Breast epithelium (tissue), 3 donors: ENCODE measurements around the gene KCNE3.
"Not testable (repeated sequence)": the region's sequence is repeated elsewhere in the genome, so short reads cannot be mapped to it uniquely, and the experiment has no call there.

Source experiments
- CTCF ChIP-seq, 3 donors: fragments of 450-650 bp; IDR thresholded peaks; one replicate each; pipeline ENCODE4 v1.5.1; 2016 to 2017; ENCODE audit warnings: antibody characterized with exemption in 3 of 3, mild to moderate bottlenecking in 3 of 3, moderate library complexity in 3 of 3
- POLR2A ChIP-seq: fragments of 450-650 bp; IDR thresholded peaks from one replicate; pipeline ENCODE4 v1.6.1; 2016; ENCODE audit warnings: antibody characterized with exemption, mild to moderate bottlenecking, moderate library complexity

DNA sequence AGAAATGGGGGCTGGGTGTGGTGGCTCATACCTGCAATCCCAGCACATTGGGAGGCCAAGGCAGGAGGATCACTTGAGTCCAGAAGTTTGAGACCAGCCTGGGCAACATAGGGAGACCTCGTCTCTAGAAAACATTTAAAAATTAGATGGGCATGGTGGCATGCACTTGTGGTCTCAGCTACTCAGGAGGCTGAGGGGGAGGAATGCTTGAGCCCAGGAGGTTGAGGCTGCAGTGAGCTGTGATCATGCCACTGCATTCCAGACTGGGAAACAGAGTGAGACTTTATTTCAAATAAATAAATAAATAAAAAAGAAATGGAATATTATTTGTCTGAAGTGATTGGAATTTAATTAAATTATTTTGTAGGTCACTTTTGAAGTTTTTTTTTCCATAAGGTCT lies 50.4 kb downstream of the KCNE3 start:
- not testable (repeated sequence) for TF ChIP-seq CTCF (IDR thresholded peaks at IDR 0.05); POLR2A
